ENCODE results near the gene ZMIZ1.

ZMIZ1 gene

DNA sequence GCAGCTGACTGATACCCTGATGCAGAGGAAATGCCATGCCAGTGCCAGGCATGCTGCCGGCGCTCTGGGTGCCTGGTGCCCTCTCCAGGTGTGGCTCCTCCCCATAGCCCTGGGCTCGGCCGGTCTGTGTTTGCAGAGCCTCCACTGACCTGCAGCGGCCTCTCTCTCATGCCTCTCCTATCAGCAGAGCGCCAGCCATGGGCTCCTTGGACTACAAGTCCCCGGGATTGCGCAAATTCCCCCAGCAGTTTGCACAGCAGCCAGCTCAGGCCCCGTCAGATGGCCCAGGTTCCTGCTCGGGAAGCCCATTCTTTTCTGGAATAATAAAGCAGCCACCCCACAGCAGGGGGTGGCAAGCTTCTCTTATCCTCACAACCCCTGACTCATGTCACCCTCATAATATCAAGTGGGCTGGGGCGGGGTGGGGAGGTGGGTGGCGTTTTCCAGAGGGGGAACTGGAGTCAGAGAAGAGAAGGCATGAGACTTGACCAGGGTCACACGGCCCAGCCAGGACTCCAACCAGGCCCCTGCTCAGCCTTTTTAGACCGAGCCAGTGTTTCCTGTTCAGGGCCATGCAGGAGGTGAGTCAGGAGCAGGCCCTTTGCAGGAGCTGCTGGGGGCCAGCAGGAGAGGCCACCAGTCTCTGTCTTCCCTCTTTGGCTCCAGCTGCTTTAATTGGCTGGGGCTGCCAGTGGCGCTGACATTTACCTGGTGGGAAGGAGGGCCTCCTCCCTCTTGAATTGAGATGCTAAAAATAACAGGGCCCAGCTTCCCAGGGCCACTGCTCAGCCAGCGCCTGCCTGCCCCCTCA lies 58.6 kb downstream of the ZMIZ1 start:
- H3K27ac ChIP-seq, result peak overlapping the region in 1 of 21 experiments; percentile 49
- no peak overlapping the region for H3K4me3 ChIP-seq

GRCh38 chr10:79128241-79128922 lies 59.6 kb downstream of the ZMIZ1 start:
- H3K4me3 ChIP-seq, result no peak overlapping the region
- H3K27ac ChIP-seq, result no peak overlapping the region

- H3K27ac ChIP-seq, result peak overlapping the region in 1 of 21 experiments; percentile 39
- H3K4me3 ChIP-seq, result no peak overlapping the region
Measured at GRCh38 chr10:79128923-79129305, 60.1 kb downstream of the ZMIZ1 start.

DNA sequence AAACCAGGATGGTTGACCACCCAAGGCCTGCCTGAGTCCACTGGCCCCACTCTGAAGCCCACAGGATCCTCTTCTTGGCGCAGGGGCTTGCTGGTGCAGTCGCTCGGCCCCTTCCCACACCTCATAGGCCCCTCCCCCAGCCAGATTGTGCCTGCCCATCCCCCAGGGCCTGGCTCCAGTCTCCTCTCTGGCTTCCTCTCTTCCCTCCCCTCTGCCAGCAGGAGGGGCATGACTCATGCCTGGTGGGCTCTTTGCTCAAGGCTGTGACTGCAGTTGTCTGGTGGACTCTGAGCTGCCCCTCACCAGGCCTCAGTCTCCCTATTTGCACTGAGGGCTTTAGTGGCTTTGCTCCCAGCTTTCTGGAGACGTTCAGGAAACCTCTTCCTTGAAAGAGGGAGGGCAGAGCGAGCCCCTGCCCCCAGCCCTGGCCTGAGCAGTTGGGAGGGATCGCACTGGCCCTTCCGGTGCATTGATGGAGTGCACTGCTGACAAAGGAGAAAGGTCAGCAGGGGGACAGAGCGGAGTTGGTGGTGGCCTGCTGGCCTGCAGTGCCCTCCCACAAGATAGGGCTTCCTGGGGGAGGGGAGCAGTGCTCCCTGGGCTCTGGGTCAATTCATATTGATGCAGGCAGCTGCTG lies 60.7 kb downstream of the ZMIZ1 start:
- H3K4me3 ChIP-seq, result no peak overlapping the region
- H3K27ac ChIP-seq, result peak overlapping the region in 2 of 21 experiments; percentile 28 to 39

DNA sequence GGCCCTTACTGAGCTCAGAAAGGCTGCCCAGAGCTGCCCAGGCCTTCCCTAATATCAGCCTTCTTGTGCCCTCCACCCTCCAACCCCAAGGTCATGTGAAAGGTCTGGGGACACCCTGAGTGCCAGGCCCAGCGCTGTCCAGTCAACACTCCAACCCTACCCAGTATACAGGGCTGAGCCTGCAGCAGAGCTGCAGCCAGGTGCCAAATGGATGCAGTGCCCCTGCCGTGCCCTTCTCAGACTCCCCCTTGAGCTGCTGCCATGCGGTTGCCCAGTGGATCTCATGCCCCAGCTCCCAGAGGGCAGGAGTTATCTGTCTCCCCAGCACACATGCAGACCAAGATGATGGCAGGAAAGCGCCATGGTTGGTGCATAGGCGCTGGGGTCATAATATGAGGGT lies 61.5 kb downstream of the ZMIZ1 start:
- peak overlapping the region in 1 of 21 experiments; percentile 28 for H3K27ac ChIP-seq

DNA sequence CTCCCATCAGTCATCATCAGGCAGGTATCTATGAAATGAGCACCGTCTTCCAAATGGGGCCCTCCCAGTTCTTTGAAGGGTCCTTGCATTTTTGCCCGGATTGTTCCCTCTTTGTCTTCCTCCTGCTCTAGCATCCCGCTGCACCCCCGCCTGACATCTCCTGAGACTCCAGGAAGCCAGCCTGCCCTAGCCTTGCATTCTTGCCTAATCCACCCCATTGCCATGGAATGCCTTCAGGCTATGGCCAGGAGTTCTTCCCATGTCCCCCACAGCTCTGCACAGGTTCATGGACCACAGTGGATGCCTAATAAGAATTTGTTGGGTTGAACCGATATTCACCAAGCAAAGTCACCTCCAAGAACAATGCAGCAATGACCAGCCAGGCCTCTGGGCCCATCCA lies 62.1 kb downstream of the ZMIZ1 start:
- Histone ChIP-seq H3K4me3 (no peak overlapping the region), H3K27ac (no peak overlapping the region)

More for the DNA sequence above, 61.5 kb downstream of the ZMIZ1 start:
- H3K4me3 ChIP-seq, result no peak overlapping the region

GRCh38 chr10:79131836-79132631 lies 63.3 kb downstream of the ZMIZ1 start:
- no peak overlapping the region for H3K27ac ChIP-seq
- H3K4me3 ChIP-seq, result no peak overlapping the region

GRCh38 chr10:79132681-79133381 lies 64.1 kb downstream of the ZMIZ1 start:
- Histone ChIP-seq H3K4me3 (no peak overlapping the region), H3K27ac (no peak overlapping the region)

GRCh38 chr10:79133416-79133815 lies 64.7 kb downstream of the ZMIZ1 start:
- no peak overlapping the region for H3K27ac ChIP-seq

DNA sequence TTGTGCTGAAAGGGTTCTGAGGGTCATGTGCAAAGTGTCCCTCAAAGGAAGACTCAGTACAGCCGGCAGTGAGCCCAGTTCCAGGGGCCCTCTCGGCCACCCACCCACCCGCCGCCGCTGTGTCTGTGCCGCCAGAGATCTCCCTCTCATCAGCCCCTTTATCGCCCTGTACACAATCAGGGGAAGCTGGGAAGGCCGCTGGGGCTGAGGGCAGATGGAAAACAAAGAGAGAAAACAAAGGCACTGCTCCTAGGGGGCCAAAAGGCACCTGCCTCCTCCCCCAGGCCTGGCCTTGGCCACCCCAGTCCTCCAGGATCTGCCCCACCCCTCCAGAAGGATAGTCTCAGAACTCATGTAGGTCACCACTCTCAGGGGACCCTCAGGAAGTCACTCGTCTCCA lies 67.0 kb downstream of the ZMIZ1 start:
- Histone ChIP-seq H3K27ac (peak overlapping the region in 13 of 21 experiments; percentile 7 to 86 (median 51)), H3K4me3 (no peak overlapping the region)

More at GRCh38 chr10:79133416-79133815, 64.7 kb downstream of the ZMIZ1 start:
- no peak overlapping the region for H3K4me3 ChIP-seq

GRCh38 chr10:79136236-79137005 lies 67.7 kb downstream of the ZMIZ1 start:
- Histone ChIP-seq H3K4me3 (no peak overlapping the region), H3K27ac (peak overlapping the region in 17 of 21 experiments; percentile 15 to 86 (median 72))

DNA sequence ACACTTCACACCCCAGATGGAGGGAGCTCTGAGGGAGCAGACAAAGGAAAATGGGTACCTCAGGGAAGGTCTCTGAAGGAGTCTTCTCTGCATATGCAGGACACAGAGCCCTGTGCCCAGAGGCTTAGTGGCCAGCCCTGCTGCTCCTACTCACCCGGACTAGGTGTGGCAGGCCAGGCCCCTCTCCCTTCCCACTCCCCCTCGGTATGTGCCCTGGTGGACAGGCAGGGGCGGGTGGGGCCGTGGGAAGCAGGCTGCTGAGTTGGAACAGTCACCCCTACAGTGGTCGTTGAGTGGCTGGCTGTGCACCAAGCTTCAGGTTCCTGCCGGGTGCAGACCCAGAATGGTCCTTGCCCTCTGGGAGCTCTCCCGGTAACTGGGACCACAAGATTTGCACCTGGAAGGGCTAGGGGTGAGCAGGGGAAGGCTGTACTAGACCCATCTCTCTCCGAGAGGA lies 68.6 kb downstream of the ZMIZ1 start:
- Histone ChIP-seq H3K4me3 (no peak overlapping the region), H3K27ac (peak overlapping the region in 19 of 21 experiments; percentile 32 to 86 (median 71))

GRCh38 chr10:79137826-79138225 lies 69.1 kb downstream of the ZMIZ1 start:
- H3K4me3 ChIP-seq, result no peak overlapping the region
- peak overlapping the region in 19 of 21 experiments; percentile 32 to 86 (median 71) for H3K27ac ChIP-seq

GRCh38 chr10:79138449-79139123 lies 69.8 kb downstream of the ZMIZ1 start:
- H3K4me3 ChIP-seq, result no peak overlapping the region
- H3K27ac ChIP-seq, result peak overlapping the region in 15 of 21 experiments; percentile 27 to 86 (median 71)

DNA sequence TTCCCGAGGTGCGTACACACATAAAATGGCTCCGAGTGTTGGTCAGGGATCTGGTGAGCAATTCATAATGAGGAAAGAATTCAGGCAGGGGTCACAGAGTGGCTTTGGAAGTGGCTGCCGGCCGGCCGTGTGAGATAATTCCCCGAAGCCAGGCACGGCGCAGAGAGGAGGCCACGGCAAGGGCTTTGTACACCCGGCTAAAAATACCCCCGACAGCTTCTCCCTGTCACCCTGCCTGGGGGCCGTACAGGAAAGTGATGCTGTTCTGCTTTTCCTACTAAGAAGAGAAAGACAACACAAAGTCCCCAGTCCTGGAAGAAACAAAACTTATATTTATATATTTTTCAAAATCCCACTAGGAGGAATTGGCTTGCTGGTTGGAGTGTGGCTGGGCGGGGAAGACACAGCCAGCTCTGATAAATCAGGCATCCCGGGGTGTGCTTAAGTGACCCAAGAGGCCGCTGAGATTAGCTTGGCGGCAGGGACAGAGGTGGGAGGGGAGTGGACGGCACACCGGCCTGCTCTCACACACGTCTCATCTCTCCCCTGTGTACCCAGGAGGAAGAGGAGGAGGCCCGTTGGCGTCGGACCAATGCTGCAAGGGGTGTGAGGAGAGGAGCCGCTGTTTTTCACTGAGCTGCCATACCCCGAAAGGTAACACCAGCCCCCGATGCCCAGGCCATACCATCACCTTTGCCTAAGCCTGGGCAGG lies 70.5 kb downstream of the ZMIZ1 start:
- peak overlapping the region in 15 of 21 experiments; percentile 8 to 83 (median 64) for H3K27ac ChIP-seq
- no peak overlapping the region for H3K4me3 ChIP-seq

DNA sequence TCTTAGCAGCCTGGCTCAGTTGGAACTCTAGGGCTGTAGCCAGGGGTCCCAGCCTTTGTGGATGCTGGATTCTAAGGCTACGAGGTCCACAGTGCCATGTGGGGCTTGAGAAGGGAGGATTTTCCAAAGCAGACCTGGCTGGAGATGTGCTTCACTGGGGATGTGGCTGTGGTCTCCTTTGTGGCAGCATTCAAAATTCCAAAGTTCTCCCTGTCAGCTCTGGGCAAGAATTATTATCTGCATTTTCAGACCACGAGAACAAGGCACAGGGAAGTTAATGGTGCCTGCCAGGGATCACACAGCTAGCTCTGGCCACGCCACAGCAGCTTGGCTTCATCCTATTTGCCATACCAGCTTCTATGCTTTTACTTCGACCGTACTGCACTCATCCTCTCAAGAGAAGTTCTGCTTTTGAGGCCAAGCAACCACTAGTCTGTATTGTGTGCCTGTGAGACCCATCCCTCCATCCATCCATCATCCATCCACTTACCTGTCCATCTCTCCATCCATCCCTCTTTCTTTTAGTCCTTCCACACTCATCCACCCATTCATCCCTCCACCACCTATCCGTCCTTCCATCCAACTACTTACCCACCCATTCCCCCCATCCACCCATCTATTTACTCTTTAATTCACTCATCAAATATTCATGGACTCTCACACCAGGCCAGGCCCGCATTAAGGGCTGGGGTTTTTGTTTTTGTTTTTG lies 71.5 kb downstream of the ZMIZ1 start:
- Histone ChIP-seq H3K27ac (peak overlapping the region in 10 of 21 experiments; percentile 8 to 78 (median 67)), H3K4me3 (no peak overlapping the region)
